ENCODE data around the gene ARHGAP15. TPM values are rescaled to one million over a fixed set of nuclear protein-coding genes. Genes with fewer than 3 reads are reported as not detected.

ARHGAP15 gene
- total RNA-seq, 3 donors from 2014 or later, result 5.3 to 8.2 (median 5.8) TPM

DNA sequence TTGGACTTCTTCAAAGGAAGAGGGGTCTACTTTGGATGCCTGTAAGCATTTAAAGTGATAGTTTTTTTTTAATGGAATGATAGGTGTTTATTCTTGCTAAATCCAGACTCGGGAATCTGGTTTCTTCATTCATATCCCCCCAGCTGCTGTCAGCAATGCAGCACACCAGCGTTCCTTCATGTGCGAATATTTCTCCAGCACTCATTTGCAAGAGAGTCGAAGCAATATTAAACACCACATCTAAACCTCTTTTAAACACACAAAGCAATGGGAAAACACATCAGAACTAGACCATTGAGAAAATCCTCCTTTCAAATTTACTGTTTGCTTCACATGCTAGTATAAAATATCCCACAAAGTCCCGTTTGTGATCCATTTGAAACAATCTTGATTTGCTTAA, 563.7 kb downstream of the ARHGAP15 start:
- Histone ChIP-seq H3K36me3 (ENCODE audit: low read depth) (no peaks in the 10 kb centered on the region), H3K4me1 (ENCODE audit: low read depth) (no peaks in the 10 kb centered on the region), H3K9me3 (no peaks in the 10 kb centered on the region), H3K4me3 (no peak overlapping the region)
- DNase-seq, result no peak
- intact Hi-C loops (cut with DNase I, micrococcal nuclease), result no loop called here
- TF ChIP-seq, protein P1, sequence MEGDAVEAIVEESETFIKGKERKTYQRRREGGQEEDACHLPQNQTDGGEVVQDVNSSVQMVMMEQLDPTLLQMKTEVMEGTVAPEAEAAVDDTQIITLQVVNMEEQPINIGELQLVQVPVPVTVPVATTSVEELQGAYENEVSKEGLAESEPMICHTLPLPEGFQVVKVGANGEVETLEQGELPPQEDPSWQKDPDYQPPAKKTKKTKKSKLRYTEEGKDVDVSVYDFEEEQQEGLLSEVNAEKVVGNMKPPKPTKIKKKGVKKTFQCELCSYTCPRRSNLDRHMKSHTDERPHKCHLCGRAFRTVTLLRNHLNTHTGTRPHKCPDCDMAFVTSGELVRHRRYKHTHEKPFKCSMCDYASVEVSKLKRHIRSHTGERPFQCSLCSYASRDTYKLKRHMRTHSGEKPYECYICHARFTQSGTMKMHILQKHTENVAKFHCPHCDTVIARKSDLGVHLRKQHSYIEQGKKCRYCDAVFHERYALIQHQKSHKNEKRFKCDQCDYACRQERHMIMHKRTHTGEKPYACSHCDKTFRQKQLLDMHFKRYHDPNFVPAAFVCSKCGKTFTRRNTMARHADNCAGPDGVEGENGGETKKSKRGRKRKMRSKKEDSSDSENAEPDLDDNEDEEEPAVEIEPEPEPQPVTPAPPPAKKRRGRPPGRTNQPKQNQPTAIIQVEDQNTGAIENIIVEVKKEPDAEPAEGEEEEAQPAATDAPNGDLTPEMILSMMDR (IDR thresholded peaks at IDR 0.05), result no peak
- no peak for ATAC-seq

- DNase-seq, result no peak
- intact Hi-C loops (cut with DNase I, micrococcal nuclease), result no loop called here
- Histone ChIP-seq H3K4me3 (no peak overlapping the region), H3K4me1 (ENCODE audit: low read depth) (no peaks in the 10 kb centered on the region), H3K36me3 (ENCODE audit: low read depth) (no peaks in the 10 kb centered on the region), H3K9me3 (no peaks in the 10 kb centered on the region)
- TF ChIP-seq, protein P1 (IDR thresholded peaks at IDR 0.05), result no peak
- ATAC-seq, result no peak
Observed at GRCh38 chr2:143694335-143694734, 565.1 kb downstream of the ARHGAP15 start.

DNA sequence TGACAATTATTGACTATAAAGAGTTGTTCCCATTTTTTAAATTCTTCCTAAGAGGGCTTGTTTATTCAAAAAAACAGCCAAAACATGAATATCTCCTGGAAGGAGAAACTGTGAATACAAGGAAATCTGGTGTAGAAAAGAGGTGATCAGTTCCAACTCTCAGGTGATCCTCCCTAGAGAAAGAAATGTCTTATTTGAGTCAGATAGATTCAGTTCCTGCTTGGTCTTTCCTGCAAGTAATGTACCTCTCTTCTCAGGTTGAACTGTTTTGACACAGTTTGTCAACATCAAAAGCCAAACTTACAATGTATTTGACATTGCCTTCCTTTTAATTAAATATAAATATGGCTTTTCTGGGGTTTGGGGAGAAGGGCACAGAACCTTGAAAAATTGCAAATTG, 567.4 kb downstream of the ARHGAP15 start:
- Histone ChIP-seq H3K4me1 (ENCODE audit: low read depth) (no peaks in the 10 kb centered on the region), H3K36me3 (ENCODE audit: low read depth) (no peaks in the 10 kb centered on the region), H3K9me3 (no peaks in the 10 kb centered on the region), H3K4me3 (no peak overlapping the region)
- DNase-seq (no peak), ATAC-seq (no peak)
- intact Hi-C loops (cut with DNase I, micrococcal nuclease), result no loop called here
- TF ChIP-seq, protein P1 (IDR thresholded peaks at IDR 0.05), result no peak

- TF ChIP-seq, protein P1 (IDR thresholded peaks at IDR 0.05), result no peak
- no peaks in the 10 kb centered on the region for H3K9me3 ChIP-seq
- DNase-seq, result no peak
- intact Hi-C loops (cut with DNase I, micrococcal nuclease), result no loop called here
- H3K36me3 ChIP-seq (ENCODE audit: low read depth), result no peaks in the 10 kb centered on the region
- ATAC-seq, result no peak
- H3K4me1 ChIP-seq (ENCODE audit: low read depth), result no peaks in the 10 kb centered on the region
- H3K4me3 ChIP-seq, result no peak overlapping the region
Observed at GRCh38 chr2:143697744-143698143, 568.5 kb downstream of the ARHGAP15 start.

DNA sequence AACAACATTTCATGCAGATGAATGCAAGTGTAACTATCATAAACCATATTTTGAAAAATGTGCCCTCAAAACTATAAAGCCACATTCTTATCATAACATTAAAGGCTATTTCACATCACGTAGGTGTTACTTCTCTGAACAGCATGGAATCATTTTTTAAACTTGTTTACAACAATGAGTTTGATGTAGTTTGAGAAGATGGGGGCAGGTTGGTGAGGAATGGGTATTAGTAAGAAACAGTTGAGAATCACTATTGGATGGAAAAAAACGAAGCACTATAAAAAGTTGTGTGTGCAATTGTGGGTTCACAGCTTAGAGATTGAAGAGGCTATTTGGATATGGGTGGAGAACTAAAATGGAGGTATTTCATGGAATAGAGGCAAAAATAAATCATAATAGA, 569.1 kb downstream of the ARHGAP15 start:
- Histone ChIP-seq H3K4me3 (no peak overlapping the region), H3K9me3 (no peaks in the 10 kb centered on the region), H3K4me1 (ENCODE audit: low read depth) (no peaks in the 10 kb centered on the region), H3K36me3 (ENCODE audit: low read depth) (no peaks in the 10 kb centered on the region)
- intact Hi-C loops (cut with DNase I, micrococcal nuclease), result no loop called here
- no peak for DNase-seq
- TF ChIP-seq, protein P1 (IDR thresholded peaks at IDR 0.05), result no peak
- no peak for ATAC-seq

- H3K36me3 ChIP-seq (ENCODE audit: low read depth), result no peaks in the 10 kb centered on the region
- no peaks in the 10 kb centered on the region for H3K4me1 ChIP-seq (ENCODE audit: low read depth)
- TF ChIP-seq, protein P1 (IDR thresholded peaks at IDR 0.05), result no peak
- no peak overlapping the region for H3K4me3 ChIP-seq
- intact Hi-C loops (cut with DNase I, micrococcal nuclease), result no loop called here
- DNase-seq (no peak), ATAC-seq (no peak)
- H3K9me3 ChIP-seq, result no peaks in the 10 kb centered on the region
Observed at GRCh38 chr2:143698888-143699570, 569.8 kb downstream of the ARHGAP15 start.
